GM13977 (cell line): Measurements from ENCODE around the gene ENTR1.

ENCODE experiments used
- DNase-seq: peaks from one replicate; pipeline ENCODE4 v3.0.0; 2012; ENCODE audit warnings: low spot score
- in situ Hi-C: fragments of 300-500 bp; cut with MboI; formaldehyde crosslinking; loops from one replicate; pipeline ENCODE4 v1.12.0; 2022; ENCODE audit warnings: low sequenced_read_pairs, low pct_unique_long_range_greater_than_20kb, mixed read lengths, inconsistent platforms; ENCODE audit not compliant: unreplicated experiment
- TF ChIP-seq, protein P1 (sequence below): IDR thresholded peaks from 2 replicates; pipeline ENCODE4 v1.5.1; 2012; ENCODE audit warnings: mild to moderate bottlenecking, control low read depth; ENCODE audit not compliant: insufficient read depth; ENCODE audit errors: extremely low read depth, missing control alignments

ENTR1 gene

DNA sequence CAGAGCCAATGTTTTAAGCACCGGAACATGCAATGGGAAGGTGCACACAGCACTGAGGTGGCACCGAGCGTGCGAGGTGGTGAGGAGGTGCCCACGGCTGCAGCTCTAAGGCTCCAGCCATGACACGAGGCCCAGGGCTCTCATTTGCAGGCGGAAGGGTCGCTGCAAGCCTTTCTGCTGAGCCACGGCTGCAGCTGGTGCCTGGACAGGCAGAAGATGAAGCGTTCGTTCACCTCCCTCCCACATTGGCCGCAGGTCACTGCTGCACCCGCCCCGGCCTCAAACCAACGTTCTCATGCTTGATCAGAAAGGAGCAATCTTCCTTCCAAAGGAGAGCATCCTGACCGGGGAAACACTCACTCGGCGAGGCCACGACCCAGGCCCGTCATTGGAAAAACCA is 33.7 kb upstream of the ENTR1 start:
- DNase-seq: no peak
- TF ChIP-seq, protein P1, sequence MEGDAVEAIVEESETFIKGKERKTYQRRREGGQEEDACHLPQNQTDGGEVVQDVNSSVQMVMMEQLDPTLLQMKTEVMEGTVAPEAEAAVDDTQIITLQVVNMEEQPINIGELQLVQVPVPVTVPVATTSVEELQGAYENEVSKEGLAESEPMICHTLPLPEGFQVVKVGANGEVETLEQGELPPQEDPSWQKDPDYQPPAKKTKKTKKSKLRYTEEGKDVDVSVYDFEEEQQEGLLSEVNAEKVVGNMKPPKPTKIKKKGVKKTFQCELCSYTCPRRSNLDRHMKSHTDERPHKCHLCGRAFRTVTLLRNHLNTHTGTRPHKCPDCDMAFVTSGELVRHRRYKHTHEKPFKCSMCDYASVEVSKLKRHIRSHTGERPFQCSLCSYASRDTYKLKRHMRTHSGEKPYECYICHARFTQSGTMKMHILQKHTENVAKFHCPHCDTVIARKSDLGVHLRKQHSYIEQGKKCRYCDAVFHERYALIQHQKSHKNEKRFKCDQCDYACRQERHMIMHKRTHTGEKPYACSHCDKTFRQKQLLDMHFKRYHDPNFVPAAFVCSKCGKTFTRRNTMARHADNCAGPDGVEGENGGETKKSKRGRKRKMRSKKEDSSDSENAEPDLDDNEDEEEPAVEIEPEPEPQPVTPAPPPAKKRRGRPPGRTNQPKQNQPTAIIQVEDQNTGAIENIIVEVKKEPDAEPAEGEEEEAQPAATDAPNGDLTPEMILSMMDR: no peak
- in situ Hi-C loops: no loop called here

DNA sequence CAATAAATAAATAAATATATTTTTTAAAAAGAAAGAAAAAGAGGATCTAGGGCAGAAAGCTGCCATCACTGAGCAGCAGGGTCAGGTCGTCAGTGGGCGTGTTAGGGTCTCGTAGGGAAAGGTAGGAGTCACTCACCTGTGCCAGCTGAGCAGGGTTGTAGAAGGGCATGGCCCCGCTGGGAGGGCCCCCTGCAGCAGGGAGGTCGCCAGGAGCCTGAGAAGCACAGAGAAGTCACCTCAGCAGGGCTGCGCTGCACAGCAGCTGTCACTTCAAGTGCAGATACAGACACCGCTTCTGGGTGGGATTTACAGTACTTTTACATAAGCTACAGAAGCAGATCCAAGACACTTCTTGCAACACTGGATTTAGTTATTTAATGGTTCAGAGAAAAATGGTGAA is 33.3 kb upstream of the ENTR1 start:
- DNase-seq: no peak
- in situ Hi-C loops: no loop called here
- TF ChIP-seq, protein P1: no peak

DNA sequence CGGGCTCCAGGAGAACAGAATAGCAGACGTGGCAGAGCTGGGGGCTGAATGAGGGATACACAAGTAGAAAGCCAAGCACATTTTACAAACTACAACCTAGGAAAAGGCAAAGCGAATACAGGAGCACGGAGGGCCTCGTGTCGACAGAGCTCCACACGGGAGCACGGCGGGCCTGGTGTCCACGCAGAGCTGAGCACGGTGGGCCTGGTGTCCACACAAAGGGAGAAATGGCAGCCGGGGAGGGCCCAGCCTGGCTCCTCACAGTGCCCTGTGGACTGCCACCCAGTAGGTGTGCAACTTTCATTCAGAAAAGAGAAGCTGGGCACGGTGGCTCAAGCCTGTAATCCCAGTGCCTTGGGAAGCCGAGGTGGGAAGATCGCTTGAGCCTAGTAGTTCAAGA is 32.7 kb upstream of the ENTR1 start:
- DNase-seq: no peak
- in situ Hi-C loops: no loop called here
- TF ChIP-seq, protein P1: no peak

DNA sequence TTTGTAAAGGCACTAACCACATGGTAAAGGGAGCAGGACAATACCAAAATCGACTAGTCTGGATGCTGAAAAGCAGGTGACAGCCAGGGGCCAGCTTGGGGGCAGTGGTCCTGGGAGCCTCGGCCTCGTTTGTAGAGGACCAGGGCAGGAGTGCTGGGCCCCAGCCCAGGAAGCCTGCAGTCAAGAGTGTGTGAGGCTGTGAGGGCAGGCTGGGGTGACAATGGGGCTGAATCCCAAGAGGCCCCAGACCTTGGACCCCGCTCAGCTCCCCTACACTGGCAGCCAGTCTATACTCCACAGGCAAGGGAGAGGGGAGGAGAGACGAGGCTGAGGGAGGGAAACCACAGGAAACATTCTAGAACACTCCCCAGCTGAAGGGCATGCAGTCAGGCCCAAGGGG is 31.9 kb upstream of the ENTR1 start:
- no peak for DNase-seq
- TF ChIP-seq, protein P1: no peak
- in situ Hi-C loops: no loop called here

DNA sequence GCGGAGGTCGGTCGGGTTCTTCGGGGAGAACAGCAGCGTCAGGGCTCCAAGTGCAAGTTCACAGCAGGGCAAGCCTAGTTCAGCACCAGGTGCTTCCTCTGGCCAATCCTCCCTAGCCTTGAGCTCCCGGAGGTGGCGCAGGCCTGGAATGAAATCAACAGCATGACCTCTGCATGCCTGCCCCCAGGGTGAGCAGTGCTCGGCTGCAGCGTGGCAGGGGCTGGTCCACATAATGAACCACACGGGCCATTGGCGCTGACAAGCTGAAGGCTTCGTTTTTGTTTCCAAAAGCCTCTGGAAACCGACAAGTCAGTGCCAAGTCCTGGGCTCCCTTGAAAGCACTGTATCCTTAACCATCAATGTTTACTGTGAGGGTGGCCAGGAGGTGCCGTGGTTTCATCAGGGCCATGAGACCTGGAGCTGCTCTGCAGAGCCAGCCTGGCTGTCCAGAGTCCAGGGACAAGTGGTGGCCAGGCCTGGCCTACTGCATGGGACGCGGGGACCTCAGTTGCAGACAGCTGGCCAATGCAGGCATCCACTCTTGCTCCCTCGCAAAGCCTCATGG is 31.3 kb upstream of the ENTR1 start:
- TF ChIP-seq, protein P1: no peak
- in situ Hi-C loops: no loop called here
- DNase-seq: no peak

DNA sequence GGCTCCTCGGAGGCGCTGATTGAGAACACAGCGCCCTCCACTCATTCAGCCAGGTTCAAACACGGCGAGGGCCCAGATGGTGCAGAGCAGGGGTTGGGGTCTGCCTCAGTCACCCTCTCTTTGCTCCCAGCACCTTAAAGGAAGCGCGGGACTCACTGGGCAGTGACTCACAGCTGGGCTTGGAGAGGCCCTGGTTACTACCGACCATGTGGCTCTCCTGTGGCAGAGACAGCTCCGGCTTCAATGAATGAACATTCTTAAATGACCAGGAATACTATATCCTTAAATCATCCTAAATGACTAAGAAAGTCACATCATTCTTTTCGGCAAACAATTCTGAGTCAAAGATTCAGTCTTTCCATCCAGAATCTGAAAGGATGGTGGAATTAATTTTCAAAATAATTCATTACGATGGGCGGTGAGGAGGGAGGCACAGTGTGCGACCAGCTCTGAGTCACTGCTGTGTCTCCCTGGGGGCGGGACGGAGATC is 30.8 kb upstream of the ENTR1 start:
- TF ChIP-seq, protein P1: no peak
- in situ Hi-C loops: no loop called here
- no peak for DNase-seq
